ENCODE results near the gene TRPM1.

TRPM1 gene

GRCh38 chr15:30953731-30954378, 147.7 kb downstream of the TRPM1 start:
- H3K4me3 ChIP-seq (ENCODE audit: low read depth, low read length) = no peak overlapping the region
- DNase-seq (ENCODE audit: low read depth) = peak; percentile 93
- TF ChIP-seq CTCF (conservative IDR thresholded peaks at IDR 0.05; ENCODE audit: low read depth, low read length) = no peak

GRCh38 chr15:30953183-30953582, 148.3 kb downstream of the TRPM1 start:
- H3K4me3 ChIP-seq (ENCODE audit: low read depth, low read length) = no peak overlapping the region
- no peak for DNase-seq (ENCODE audit: low read depth)
- TF ChIP-seq CTCF (conservative IDR thresholded peaks at IDR 0.05; ENCODE audit: low read depth, low read length) = no peak

All from choroid plexus epithelial cell (primary cell).